Lung (tissue), 13 donors: ENCODE measurements around the gene MYORG. TPM values are rescaled to one million over a fixed set of nuclear protein-coding genes. Genes with fewer than 3 reads are reported as not detected.

Experiments
- ATAC-seq: fragments of 200-7000 bp; cut with Tn5 transposase; one replicate; pipeline ENCODE4 v1.9.1; 2020; ENCODE audit warnings: moderate number of reproducible peaks; ENCODE audit not compliant: insufficient read depth, low FRiP score
- DNase-seq, 3 donors: peaks; one replicate each; pipeline ENCODE4 v3.0.0-alpha.2; 2013 to 2017
- H3K27ac ChIP-seq, 2 donors: one replicate each; pipeline ENCODE4 v1.5.1; 2013; ENCODE audit warnings: mild to moderate bottlenecking in 2 of 2, moderate library complexity in 2 of 2, control low read depth in 1 of 2, inconsistent platforms in 1 of 2, low read depth in 1 of 2, low read length in 1 of 2
- H3K27me3 ChIP-seq, 3 donors: one replicate each; pipeline ENCODE4 v1.5.1; 2013; ENCODE audit warnings: low read length in 2 of 3; ENCODE audit not compliant: control insufficient read depth in 3 of 3, insufficient read depth in 3 of 3
- H3K36me3 ChIP-seq, 4 donors: one replicate each; pipeline ENCODE4 v1.5.1; 2013; ENCODE audit warnings: low read length in 4 of 4, mild to moderate bottlenecking in 1 of 4, moderate library complexity in 1 of 4; ENCODE audit not compliant: control insufficient read depth in 4 of 4, insufficient read depth in 4 of 4
- H3K4me1 ChIP-seq, 5 donors: one replicate each; pipeline ENCODE4 v1.5.1; 2013; ENCODE audit warnings: low read length in 5 of 5, mild to moderate bottlenecking in 2 of 5, moderate library complexity in 1 of 5; ENCODE audit not compliant: control insufficient read depth in 5 of 5, insufficient read depth in 5 of 5
- H3K4me3 ChIP-seq: one replicate; pipeline ENCODE4 v1.5.1; 2013; ENCODE audit warnings: mild to moderate bottlenecking, control low read depth, moderate library complexity
- H3K9ac ChIP-seq, 2 donors: one replicate each; pipeline ENCODE4 v1.5.1; 2013; ENCODE audit warnings: low read length in 2 of 2, control low read depth in 1 of 2; ENCODE audit not compliant: insufficient read depth in 1 of 2
- H3K9me3 ChIP-seq, 4 donors: one replicate each; pipeline ENCODE4 v1.5.1; 2013; ENCODE audit warnings: low read length in 3 of 4, mild to moderate bottlenecking in 1 of 4, moderate library complexity in 1 of 4; ENCODE audit not compliant: control insufficient read depth in 4 of 4, insufficient read depth in 3 of 4
- WGBS, 2 donors: extraction: QIAGEN DNeasy Blood & Tissue Kit; methylation state at CpG; one replicate each; pipeline ENCODE4 v1.1.7; 2013; 5-methylcytosine and 5-hydroxymethylcytosine counted together
- polyA plus RNA-seq, 2 donors: library from polyadenylated mRNA; stranded (reverse); fragments of 200-250 nt; gene quantifications; one replicate each; pipeline ENCODE4 v1.2.1, GENCODE V29; 2013
- small RNA-seq: library from RNA; depleted of rRNA; stranded (forward); fragments of <200 nt; gene quantifications from one replicate; pipeline ENCODE3, GENCODE V24; 2014; ENCODE audit warnings: low replicate concordance
- total RNA-seq, 2 donors: library from RNA; depleted of rRNA in 1 of 2; stranded (reverse); fragments of >200 nt in 1 of 2; gene quantifications; one replicate each; pipeline ENCODE4 v1.2.1, GENCODE V29; 2014 to 2021
- TF ChIP-seq, protein P1 (sequence below): IDR thresholded peaks from 2 replicates; pipeline ENCODE4 v1.5.1; 2012; ENCODE audit warnings: mild to moderate bottlenecking; ENCODE audit errors: control extremely low read depth, extremely low read depth
- donor health status: control.
- donor health status: control.
- donor health status: Bipolar disorder and iron deficiency.
- donor health status: healthy.
- donor health status: DM: yes; HTN: yes; CAD: no.

The MYORG gene
- total and polyA plus RNA-seq, 4 donors: 1.4 to 12.2 (median 4.9) TPM

DNA sequence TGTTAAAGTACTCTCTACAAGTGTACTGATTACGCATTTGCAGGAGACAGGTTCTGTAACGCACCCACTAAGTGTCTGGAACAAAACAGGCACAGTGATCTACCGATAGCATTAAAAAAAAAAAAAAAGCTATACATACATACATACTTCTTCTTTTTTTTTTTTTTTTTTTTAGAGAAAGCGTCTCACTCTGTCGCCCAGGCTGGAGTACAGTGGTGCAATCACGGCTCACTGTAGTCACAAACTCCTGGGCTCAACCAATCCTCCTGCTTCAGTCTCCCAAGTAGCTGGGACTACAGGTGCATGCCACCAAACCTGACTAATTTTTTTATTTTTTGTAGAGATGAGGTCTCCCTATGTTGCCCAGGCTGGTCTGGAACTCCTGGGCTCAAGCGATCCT is 55.2 kb downstream of the MYORG start:
- no peaks in the 10 kb centered on the region for H3K9me3 ChIP-seq
- no peak overlapping the region for H3K9ac ChIP-seq
- TF ChIP-seq, protein P1, sequence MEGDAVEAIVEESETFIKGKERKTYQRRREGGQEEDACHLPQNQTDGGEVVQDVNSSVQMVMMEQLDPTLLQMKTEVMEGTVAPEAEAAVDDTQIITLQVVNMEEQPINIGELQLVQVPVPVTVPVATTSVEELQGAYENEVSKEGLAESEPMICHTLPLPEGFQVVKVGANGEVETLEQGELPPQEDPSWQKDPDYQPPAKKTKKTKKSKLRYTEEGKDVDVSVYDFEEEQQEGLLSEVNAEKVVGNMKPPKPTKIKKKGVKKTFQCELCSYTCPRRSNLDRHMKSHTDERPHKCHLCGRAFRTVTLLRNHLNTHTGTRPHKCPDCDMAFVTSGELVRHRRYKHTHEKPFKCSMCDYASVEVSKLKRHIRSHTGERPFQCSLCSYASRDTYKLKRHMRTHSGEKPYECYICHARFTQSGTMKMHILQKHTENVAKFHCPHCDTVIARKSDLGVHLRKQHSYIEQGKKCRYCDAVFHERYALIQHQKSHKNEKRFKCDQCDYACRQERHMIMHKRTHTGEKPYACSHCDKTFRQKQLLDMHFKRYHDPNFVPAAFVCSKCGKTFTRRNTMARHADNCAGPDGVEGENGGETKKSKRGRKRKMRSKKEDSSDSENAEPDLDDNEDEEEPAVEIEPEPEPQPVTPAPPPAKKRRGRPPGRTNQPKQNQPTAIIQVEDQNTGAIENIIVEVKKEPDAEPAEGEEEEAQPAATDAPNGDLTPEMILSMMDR: no peak
- H3K4me3 ChIP-seq: no peak overlapping the region
- H3K36me3 ChIP-seq: no peaks in the 10 kb centered on the region
- WGBS, 2 donors: 78% methylated on average over 7 of the region's 7 CpGs
- ATAC-seq: no peak
- no peaks in the 10 kb centered on the region for H3K4me1 ChIP-seq
- no peak for DNase-seq
- no peaks in the 10 kb centered on the region for H3K27me3 ChIP-seq
- no peak overlapping the region for H3K27ac ChIP-seq

DNA sequence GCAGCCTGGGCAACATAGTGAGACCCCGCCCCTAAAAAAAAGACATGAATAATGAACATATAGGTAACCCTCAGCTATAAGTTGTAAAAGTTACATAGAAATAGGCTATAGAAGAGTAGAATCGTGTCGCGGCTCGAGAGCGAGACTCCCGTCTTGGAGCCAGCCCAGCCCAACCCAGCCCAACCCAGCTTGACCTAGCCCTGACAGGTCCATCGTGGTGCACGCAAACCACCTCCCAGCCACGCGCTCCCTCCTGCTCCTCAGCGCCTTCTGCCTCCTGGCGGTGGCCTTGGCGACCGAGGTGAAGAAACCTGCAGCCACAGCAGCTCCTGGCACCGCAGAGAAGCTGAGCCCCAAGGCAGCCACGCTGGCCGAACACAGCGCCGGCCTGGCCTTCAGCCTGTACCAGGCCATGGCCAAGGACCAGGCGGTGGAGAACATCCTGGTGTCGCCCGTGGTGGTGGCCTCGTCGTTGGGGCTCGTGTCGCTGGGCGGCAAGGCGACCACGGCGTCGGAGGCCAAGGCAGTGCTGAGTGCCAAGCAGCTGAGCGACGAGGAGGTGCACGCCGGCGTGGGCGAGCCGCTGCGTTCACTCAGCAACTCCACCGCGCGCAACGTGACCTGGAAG is 58.4 kb downstream of the MYORG start:
- WGBS, 2 donors: 96 to 98% methylated on average over 44 of the region's 44 CpGs
- Histone ChIP-seq H3K4me1 (no peaks in the 10 kb centered on the region), H3K36me3 (no peaks in the 10 kb centered on the region), H3K27ac (no peak overlapping the region), H3K9ac (no peak overlapping the region), H3K4me3 (no peak overlapping the region), H3K27me3 (no peaks in the 10 kb centered on the region), H3K9me3 (no peaks in the 10 kb centered on the region)
- DNase-seq (no peak), ATAC-seq (no peak)
- TF ChIP-seq, protein P1: no peak

DNA sequence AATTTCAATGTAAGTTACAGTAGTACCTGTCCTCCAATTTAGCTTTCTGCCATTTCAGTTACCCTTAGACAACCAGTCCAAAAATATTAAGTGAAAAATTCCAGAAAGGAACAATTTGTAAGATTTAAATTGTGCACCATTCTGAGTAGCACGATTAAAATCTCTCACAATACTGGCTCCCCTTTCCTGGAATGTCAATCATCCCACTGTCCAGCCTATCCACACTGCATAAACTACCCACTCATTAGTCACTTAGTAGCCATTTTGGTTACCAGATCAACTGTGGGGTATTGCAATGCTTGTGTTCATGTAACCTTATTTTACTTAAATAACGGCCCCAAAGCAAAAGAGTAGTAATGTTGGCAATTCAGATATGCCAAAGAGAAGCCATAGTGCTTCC is 59.3 kb downstream of the MYORG start:
- TF ChIP-seq, protein P1: no peak
- Histone ChIP-seq H3K36me3 (no peaks in the 10 kb centered on the region), H3K27me3 (no peaks in the 10 kb centered on the region), H3K27ac (no peak overlapping the region), H3K9me3 (no peaks in the 10 kb centered on the region), H3K4me3 (no peak overlapping the region), H3K9ac (no peak overlapping the region), H3K4me1 (no peaks in the 10 kb centered on the region)
- WGBS, 2 donors: 81 to 91% methylated on average over 2 of the region's 2 CpGs
- no peak for ATAC-seq
- no peak for DNase-seq

Small RNAs within 50 kb of the gene (small RNA-seq; reads per million reads assigned to genes)
- gene RF00019: not detected

Other genes with a start within 250 kb of the MYORG start
- 10 to 100 TPM; 39.2 to 46.4 TPM for gene UBAP1, start 197.9 kb downstream of the MYORG start, total RNA-seq
- gene UBAP1, start 197.9 kb downstream of the MYORG start, polyA plus RNA-seq: 10 to 100 TPM; 25.6 to 53.9 TPM
- 1 to 10 TPM; 3.0 to 4.3 TPM for gene KIF24, start 47.6 kb downstream of the MYORG start, total RNA-seq
- under 1 TPM; 0.63 to 0.71 TPM for gene KIF24, start 47.6 kb downstream of the MYORG start, polyA plus RNA-seq
- 10 to 100 TPM; 11.7 to 12.5 TPM for gene NUDT2, start 47.3 kb downstream of the MYORG start, total RNA-seq
- 10 to 100 TPM; 18.7 to 20.1 TPM for gene NUDT2, start 47.3 kb downstream of the MYORG start, polyA plus RNA-seq
- 10 to 100 TPM in 1 of 2 donors, 1 to 10 TPM in 1; 8.5 to 28.3 TPM for gene FAM219A, start 81.7 kb upstream of the MYORG start, total RNA-seq
- 10 to 100 TPM; 10.3 to 16.4 TPM for gene FAM219A, start 81.7 kb upstream of the MYORG start, polyA plus RNA-seq
- gene DNAI1, start 81.9 kb upstream of the MYORG start, total RNA-seq: 10 to 100 TPM; 12.8 to 26.2 TPM
- 1 to 10 TPM; 4.6 to 5.6 TPM for gene DNAI1, start 81.9 kb upstream of the MYORG start, polyA plus RNA-seq
- under 1 TPM; 0.55 to 0.85 TPM for gene ENHO, start 146.1 kb upstream of the MYORG start, total RNA-seq
- 1 to 10 TPM in 1 of 2 donors, under 1 TPM in 1; 0.29 to 1.4 TPM for gene ENHO, start 146.1 kb upstream of the MYORG start, polyA plus RNA-seq
- 1 to 10 TPM; 1.8 to 3.3 TPM for gene CNTFR, start 212.8 kb upstream of the MYORG start, total RNA-seq
- gene CNTFR, start 212.8 kb upstream of the MYORG start, polyA plus RNA-seq: under 1 TPM; 0.42 to 0.89 TPM
- gene RPP25L, start 235.2 kb upstream of the MYORG start, total RNA-seq: 10 to 100 TPM; 17.0 to 21.9 TPM
- gene RPP25L, start 235.2 kb upstream of the MYORG start, polyA plus RNA-seq: 10 to 100 TPM; 29.6 to 32.6 TPM
- 10 to 100 TPM; 39.8 to 86.3 TPM for gene DCTN3, start 243.6 kb upstream of the MYORG start, total RNA-seq
- 10 to 100 TPM; 66.0 to 74.6 TPM for gene DCTN3, start 243.6 kb upstream of the MYORG start, polyA plus RNA-seq